Measurements from ENCODE around the gene RPTOR.
A peak's percentile ranks its signal among the peaks of the same experiment; 100 is the strongest.
"Not testable (repeated sequence)": the region's sequence is repeated elsewhere in the genome, so short reads cannot be mapped to it uniquely, and the experiment has no call there.

The RPTOR gene

DNA sequence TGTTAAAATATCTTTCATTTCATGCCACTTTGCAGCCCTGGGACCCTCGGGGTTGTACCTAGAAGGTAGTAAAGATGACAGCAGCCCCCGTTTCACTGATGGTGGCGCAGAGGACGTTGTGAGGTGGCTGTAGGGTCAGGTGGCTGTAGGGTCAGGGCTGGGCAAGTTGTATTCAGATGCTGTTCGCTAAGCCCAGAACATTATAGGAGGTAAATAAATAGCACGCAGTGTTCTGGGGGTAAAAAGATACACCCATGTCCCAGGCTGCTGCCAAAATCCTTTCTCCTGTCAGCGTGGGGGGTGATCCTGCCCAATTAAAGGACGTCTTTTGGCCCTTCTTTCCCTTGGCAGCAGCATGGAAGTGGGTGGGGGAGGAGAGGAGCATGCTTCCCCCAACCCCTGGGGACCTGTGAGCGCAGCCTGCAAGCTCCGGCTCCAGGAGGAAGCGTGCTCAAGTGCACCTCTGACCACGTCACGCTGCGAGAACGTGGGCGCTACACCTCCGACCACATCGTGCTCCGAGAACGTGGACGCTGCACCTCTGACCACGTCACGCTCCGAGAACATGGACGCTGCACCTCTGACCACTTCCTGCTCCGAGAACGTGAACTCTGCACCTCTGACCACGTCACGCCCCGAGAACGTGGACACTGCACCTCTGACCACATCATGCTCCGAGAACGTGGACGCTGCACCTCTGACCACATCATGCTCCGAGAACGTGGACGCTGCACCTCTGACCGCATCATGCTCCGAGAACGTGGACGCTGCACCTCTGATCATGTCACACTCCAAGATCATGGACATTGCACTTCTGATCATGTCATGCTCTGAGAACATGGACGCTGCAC, 182.1 kb downstream of the RPTOR start:
- DNase-seq, result no peak

DNA sequence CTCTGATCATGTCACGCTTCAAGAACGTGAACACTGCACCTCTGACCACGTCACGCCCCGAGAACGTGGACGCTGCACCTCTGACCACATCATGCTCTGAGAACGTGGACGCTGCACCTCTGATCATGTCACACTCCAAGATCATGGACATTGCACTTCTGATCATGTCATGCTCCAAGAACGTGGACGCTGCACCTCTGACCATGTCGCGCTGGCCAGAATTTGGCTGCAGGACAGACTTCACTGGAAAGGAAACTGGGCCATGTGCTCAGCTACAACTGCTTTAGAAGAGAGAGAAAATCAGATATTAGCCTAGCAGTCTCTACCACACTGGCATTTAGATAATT, 182.7 kb downstream of the RPTOR start:
- DNase-seq, result no peak

DNA sequence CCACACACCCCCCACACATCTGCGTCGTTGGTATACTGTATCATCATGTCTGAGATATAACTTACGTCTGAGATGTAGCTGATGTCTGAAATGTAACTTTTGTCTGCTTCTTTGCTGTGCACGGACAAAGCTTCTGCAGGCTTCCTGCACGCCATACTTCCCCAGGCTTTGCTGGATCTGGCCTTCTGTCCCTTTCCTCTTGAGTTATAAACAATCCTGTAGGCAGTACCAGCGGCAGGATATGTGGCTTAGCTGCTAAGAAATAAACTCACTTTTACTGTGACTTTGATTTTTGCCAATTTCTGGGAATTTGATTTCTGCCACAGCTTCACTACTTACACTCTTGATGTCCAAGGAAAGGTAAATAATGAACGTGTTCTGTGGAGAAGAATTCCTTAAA, 184.4 kb downstream of the RPTOR start:
- DNase-seq, result no peak

DNA sequence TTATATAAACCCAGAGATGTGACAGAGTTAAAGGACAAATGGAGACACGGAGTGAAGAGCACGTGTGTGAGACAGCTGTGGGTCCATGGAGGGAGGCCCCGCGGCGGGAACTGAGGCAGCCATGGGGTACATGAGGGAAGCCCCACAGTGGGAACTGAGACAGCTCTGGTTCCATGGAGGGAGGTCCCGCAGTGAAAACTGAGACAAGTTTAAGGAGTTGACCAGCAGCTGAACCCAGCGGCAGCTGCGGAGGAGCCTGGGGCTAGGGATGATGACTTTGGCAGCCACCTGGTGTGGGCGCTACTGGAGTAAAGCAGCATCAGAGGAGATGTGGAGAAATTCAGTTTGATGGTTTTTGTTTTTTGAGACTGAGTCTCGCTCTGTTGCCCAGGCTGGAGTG, 185.1 kb downstream of the RPTOR start:
- no peak for DNase-seq

DNA sequence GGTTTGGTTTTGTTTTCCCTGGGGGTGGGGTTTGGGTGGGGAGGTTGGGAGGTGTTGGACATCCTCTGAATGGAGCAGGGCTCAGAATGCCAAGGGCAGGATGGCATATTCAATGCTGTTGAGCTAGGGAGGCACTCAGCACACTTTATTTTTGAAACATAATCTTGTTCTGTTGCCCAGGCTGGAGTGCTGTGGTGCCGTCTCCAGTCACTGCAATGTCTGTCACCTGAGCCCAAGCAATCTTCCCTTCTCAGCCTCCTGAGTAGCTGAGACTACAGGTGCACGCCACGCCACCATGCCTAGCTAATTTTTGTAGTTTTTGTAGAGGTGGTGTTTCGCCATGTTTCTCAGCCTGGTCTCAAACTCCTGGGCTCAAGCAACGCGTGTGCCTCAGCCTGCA, 186.1 kb downstream of the RPTOR start:
- no peak for DNase-seq

DNA sequence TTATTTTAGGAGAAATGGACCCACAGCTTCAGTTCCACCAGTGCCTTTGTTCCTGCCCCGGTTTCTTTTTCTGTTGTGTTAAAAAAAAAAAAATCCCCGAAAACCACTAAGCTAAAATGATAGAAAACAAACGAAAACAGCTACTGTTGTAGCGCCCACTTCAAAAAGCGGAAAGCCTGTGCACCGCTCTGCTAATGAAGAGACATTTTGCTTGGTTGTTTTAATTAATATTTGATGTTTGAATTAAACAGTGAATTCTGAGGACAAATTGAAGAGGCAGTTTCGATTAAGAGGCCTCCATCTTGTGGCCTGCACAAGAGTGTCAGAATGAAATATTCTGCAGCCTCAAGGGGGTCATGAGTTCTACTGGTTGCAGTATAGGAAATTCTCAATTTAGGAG, 186.7 kb downstream of the RPTOR start:
- no peak for DNase-seq

DNA sequence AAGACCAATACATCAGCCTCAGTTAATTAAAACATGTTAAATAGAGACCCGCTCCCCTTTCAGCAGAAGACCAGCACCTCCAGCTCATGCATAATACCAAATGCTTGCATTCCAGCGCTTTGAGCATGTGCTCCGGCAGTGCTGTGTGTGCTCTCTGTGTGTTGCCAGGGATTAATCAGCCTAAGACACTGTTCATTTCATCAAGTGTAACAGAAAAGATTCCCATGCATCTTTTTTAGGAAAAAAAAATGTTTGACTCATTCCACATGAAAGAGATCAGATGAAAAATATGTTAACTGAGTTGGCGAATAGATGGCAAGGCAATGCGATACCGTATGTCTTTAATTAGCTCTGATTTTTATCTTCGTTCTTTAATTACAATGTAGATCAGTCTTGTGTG, 187.6 kb downstream of the RPTOR start:
- DNase-seq, result no peak

DNA sequence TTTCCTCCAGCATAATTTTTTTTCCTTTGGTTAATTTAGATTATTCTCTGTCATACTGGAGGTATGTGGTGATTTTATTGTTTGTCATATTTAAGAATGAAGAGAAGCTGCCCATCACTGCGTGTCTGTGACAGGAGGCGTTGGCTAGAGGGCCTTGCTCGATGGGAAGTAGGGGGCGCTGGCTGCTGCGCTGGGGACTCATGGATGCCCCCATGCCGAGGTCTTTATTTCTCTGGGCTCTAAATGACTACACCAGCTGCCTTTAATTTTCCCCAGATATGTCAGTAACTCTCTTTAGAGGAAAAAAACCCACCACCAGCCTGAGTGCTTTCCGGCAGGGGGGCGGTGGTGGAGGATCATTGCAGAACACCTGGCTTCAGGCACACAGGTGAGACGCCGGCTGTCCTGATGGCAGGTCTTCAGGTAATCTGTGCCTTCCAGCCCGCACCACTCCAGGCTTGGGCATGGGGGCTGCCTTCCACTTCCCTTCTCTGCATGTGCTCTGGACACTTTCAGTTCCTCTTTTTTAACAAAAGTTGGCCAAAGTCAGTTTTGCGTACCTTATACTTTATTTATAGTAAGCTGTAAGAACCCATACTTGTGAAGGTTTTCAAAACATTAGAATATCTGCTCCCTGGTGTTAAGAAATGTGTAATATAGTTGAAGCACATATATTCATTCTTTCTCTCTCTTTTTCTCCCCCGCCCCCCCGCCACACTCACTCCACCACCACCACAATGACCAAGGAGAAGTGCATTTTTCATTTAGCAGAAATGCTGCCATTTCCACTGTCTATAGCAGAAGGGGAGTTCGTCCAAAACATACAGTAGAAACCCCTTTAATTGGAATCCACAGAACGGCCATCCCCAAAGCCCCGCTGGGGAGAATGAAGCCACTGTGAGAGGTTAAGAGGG, 192.7 kb downstream of the RPTOR start:
- DNase-seq, result no peak

DNA sequence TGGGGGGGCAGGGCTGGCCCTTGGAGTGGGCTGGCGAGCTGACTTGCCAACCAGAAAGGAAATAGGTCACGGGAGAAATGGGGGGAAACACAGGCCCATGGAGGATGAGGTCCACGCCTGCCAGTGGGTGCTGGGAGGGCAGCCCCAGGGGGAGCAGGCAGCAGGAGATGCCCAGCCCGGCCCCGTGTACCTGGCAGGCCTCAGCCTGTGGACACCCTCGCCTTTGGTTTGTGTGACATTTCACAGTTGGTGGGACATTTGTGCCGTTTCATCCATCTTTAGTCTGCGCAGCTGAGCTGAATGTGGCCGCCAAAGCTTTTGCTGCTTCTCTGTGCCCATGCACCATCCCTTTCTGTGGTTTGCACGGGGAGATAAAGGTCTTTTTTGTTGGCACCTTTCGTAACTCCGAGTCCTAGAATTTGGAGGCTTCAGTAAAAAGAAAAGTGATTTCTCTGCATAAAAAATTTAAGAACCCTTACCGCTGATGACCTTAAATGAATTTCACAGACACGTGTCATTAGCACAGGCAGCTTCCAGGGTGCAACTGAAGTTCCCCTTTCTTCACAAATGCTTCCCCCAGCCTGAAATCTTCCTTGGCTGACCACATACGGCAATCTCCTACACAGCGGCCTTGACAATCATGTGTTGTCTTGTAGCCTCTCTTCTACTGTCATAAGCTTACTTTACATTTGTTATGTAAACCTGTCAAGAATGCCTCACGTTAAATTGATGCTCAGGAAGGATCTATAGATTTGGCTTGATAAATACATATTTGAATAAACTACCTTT, 193.6 kb downstream of the RPTOR start:
- DNase-seq, result no peak

DNA sequence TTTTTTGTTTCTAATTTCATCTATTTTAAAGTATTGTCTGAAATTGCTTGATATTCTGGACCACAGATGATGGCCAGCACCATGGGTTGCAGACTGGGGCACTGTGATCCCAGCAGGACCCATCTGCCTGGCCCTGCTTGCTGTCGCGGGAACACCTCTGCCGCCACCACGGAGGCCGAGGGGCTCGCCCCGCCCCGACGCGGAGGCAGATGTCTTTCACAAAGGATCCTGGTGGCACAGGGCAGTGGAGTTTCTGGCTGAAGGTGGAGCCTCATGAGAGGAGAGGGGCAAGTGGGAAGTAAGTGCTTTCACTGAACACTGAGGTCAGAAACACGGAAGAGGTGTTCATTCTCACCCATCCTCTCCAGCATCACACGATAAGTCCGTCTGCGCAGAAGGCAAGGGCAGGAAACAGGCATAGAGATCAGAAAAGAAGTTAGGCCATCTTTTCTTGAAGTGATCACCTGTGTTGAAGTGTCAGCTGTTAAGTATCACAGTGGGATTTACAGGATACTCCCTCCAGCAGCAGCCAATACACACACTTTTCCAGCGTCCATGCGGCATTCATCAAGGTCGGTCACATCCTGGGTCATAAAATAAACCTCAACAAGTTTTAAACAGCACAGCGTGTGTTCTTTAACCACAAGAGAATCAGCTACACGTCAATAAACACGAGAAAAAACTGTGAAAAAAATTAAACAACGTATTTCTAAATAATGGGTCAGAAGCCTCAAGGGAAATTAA, 194.5 kb downstream of the RPTOR start:
- no peak for DNase-seq

DNA sequence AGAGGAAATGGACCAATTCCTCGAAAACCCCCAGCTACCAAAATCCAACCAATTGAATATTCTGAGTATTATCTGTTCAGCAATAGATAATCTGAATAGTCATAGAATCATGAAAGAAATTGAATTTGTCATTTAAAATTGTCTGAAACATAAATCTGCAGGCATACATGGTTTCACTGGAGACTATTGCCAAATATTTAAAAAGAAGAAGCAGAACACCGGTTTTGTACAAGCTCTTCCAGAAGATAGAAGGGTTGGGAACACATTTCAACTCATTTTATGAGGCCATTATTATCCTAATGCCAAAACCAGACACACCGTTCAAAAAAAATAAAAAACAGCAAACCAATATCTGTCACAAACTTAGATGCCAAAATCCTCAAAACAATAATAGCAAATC, 195.5 kb downstream of the RPTOR start:
- no peak for DNase-seq

DNA sequence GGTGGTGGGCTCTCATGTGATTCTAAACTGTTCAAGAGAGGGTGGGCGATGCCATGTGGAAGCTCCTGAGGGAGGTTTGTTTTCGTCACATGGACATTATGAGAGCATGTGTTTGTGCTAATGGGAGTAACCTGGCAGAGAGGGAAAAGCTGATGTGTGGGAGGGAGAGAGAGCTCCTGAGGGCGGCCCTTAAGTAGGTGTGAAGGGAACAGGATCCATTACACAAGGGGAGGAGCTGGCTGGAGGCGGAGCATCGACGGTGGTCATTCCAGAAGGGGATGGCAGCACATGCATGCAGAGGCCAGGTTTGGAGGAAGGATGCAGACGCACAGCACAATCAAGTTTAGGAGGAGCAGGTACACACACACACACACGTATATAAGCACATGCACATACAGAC, 197.5 kb downstream of the RPTOR start:
- no peak for DNase-seq

DNA sequence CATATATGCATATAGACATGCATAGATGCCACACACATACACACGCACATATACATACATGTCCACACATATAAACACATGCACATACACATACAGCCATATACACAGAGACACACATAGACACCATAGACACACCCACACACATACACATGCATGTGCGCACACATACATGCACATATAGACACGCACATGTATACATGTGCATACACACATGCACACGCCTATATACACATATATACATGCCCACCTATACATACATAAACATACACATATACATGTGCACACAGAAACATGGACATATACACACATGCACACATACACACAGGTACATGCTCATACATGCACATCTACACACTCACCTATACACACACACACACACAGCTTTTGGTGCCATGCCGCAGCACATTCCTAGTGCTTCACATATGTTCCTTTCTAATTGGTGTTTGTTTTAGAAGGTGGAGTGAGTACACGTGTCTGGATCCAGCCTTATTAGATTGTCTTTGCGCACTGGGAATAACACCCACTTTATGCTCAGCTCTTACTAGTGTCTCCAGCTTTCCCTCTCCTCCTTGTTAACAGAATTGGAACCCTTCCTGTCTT, 198.0 kb downstream of the RPTOR start:
- no peak for DNase-seq

DNA sequence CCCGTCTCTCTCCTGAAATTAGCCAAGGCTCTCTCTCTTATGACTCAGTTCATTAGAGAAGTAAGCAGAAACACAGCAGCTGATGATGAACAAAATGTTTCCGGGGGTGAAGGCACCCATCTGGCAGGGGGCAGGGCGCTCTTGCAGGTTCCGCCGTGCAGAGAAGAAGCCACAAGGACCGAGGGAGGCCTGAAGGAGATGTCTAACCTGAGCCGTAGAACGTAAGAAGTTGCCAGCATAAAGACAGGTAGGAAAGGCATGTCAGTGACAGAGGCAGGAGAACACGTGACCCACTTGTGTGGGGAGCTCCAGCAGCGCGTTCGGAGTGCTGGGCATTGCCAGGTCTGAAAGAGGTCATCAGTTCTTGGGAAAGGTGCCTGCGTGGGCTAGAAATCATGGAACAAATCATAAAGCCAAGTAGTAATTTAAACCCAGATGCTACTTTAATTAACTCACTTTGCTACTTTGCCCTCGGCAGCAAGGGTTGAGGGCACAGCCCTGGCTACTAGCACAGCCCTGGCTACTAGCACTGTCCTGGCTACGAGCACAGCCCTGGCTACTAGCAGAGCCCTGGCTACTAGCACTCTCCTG, 198.6 kb downstream of the RPTOR start:
- peak; percentile 65 for DNase-seq

DNA sequence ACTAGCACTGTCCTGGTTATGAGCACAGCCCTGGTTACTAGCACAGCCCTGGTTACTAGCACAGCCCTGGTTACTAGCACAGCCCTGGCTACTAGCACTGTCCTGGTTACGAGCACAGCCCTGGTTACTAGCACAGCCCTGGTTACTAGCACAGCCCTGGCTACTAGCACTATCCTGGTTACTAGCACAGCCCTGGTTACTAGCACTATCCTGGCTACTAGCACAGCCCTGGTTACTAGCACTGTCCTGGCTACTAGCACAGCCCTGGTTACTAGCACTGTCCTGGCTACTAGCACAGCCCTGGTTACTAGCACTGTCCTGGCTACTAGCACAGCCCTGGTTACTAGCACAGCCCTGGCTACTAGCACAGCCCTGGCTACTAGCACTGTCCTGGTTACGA, 199.3 kb downstream of the RPTOR start:
- not testable (repeated sequence) for DNase-seq

DNA sequence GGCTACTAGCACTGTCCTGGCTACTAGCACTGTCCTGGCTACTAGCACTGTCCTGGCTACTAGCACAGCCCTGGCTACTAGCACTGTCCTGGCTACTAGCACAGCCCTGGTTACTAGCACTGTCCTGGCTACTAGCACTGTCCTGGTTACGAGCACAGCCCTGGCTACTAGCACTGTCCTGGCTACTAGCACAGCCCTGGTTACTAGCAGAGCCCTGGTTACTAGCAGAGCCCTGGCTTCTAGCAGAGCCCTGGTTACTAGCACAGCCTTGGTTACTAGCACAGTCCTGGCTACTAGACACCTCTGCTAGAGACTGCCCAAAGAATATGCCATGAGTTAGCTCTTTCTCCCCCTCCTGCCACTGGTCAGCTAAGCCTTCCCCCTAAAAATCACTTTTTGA, 200.1 kb downstream of the RPTOR start:
- not testable (repeated sequence) for DNase-seq

DNA sequence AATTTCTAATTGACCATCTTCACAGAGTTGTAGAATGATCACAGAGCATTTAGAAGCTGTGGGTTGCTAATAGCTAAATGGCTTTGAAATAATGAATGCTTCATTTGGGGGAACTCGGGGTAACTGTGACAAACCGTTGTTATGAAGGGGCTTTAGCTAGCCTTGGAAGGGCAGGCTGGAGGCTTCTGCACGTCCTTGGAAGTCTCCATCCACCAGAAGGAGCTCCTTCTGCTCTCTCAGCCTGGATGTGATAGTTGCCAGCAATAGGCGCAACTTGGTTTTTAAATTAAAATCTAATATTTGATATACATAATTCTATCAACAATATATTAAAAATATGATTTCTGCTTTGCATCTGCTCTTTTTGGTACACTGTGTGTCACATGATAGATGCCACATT, 200.5 kb downstream of the RPTOR start:
- no peak for DNase-seq

DNA sequence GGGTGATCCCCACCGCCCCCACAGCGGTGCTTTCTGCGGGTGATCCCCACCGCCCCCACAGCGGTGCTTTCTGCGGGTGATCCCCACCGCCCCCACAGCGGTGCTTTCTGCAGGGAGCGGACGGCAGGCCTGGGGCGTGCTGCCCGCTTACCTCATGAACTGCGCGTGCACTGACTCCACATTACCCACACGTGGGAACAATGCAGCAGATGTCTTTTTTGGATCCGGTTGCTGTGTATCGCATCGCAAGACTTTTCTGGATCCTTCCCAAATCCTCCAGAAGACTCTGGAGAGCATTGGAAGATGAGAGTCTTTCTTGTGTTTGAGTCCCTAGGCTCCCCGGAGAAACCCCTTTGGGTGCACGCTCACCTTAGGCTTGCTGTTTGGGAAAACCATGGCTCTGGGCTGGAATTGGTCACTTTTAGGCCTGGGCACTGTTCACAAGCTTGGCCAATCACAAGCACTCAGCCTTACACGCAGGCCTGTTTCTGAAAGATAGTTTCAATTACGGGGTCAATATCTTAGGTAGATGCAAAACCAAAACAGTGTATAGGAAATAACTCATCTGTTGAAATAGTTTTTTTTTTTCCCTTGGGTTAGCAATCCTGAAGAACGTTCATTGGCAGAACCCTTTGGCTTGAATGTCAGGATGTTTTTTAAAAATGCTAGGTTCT, 201.8 kb downstream of the RPTOR start:
- no peak for DNase-seq

DNA sequence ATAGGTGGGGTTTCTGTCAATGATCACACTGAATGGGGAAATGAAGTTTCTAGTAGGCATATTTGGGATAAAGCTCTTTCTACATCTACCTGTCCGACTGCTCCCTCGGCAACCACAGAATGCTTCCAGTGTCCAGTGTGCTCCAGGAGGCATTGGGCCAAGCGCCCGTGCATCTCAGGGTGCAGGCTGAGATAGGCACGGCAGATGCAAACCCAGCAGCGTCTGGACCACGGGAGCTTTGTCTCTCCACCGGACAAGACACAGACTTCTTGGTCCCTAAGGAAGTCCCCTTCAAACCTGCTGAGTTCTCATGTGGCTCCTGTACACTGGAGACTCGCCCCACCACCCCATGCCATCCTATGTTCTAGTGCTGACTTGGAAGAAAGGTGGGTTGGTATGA, 202.8 kb downstream of the RPTOR start:
- no peak for DNase-seq

DNA sequence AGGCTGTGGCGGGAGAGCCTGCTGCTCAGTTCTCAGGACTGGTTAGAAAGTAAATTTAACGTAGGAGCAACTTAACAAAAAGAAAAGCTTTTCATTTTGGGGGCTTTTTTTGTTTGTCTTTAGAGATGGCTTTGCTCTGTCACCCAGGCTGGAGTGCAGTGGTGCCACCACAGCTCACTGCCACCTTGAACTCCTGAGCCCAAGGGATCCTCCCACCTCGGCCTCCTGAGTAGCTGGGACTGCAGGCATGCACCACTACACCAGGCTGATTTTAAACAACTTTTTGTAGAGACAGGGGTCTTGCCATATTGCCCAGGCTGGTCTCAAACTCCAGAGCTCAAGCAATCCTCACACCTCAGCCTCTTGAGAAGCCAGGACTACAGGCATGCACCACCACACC, 205.0 kb downstream of the RPTOR start:
- DNase-seq, result no peak

DNA sequence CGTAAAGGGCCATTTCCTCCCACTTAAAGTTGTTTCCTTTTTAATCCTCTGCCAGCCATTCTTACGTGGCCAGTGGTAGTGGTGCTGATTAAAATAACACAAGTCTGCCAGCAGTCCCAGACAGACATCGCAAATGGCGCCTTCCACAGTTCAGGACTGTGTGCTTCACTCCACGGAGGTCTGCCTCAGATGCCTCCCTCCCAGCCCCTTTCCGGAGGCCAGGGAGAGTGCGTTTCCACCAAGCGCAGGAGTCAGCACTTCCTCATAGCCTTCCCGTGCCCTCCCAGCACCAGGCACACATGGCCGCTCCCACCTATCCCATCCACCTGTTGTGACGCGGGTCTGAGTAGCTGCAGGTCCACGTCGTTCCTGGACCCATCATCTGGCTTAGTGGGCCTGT, 205.6 kb downstream of the RPTOR start:
- DNase-seq, result no peak
